ENCODE measurements around the gene GOLIM4. TPM values are rescaled to one million over a fixed set of nuclear protein-coding genes. Genes with fewer than 3 reads are reported as not detected.
A peak's percentile ranks its signal among the peaks of the same experiment; 100 is the strongest.

The GOLIM4 gene
- total RNA-seq, 1 experiment from 2014 or later: 30.0 TPM

GRCh38 chr3:168094580-168094876 lies 1.2 kb downstream of the GOLIM4 start:
- no peaks in the 10 kb centered on the region for H3K9me3 Mint-ChIP-seq
- DNase-seq (ENCODE audit: low spot score) (peak; percentile 52), ATAC-seq (peak; percentile 18)
- peak overlapping the region; percentile 88 for H3K4me3 Mint-ChIP-seq
- ChIA-PET POLR2A (no interaction called here), CTCF (interaction anchor here (1.2 to 1.4 kb wide), 3 partner anchors 8 to 72 kb away, joined by 3 to 6 read pairs (median 4); no protein-coding TSS in a partner anchor)
- TF ChIP-seq NR1H2 (CRISPR knock-in tag; IDR thresholded peaks at IDR 0.05) (no peak), ZNF263 (CRISPR knock-in tag; IDR thresholded peaks at IDR 0.05; ENCODE audit: low read depth) (no peak), ZNF138 (CRISPR knock-in tag; conservative IDR thresholded peaks at IDR 0.05) (no peak), ESRRA (CRISPR knock-in tag; IDR thresholded peaks at IDR 0.05; ENCODE audit: borderline replicate concordance) (no peak), CREM (CRISPR knock-in tag; IDR thresholded peaks at IDR 0.05) (no peak), MYBL2 (CRISPR knock-in tag; IDR thresholded peaks at IDR 0.05) (no peak), IRF1 (CRISPR knock-in tag; IDR thresholded peaks at IDR 0.05) (no peak), NR3C1 (CRISPR knock-in tag; conservative IDR thresholded peaks at IDR 0.05; ENCODE audit: low read depth) (no peak), GRHL2 (CRISPR knock-in tag; IDR thresholded peaks at IDR 0.05; ENCODE audit: insufficient replicate concordance, severe bottlenecking) (no peak), ZNF671 (CRISPR knock-in tag; IDR thresholded peaks at IDR 0.05) (no peak)
- TF ChIP-seq, protein P1, sequence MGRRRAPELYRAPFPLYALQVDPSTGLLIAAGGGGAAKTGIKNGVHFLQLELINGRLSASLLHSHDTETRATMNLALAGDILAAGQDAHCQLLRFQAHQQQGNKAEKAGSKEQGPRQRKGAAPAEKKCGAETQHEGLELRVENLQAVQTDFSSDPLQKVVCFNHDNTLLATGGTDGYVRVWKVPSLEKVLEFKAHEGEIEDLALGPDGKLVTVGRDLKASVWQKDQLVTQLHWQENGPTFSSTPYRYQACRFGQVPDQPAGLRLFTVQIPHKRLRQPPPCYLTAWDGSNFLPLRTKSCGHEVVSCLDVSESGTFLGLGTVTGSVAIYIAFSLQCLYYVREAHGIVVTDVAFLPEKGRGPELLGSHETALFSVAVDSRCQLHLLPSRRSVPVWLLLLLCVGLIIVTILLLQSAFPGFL (CRISPR knock-in tag; IDR thresholded peaks at IDR 0.05; ENCODE audit: borderline replicate concordance): no peak
- TF ChIP-seq, protein P2, sequence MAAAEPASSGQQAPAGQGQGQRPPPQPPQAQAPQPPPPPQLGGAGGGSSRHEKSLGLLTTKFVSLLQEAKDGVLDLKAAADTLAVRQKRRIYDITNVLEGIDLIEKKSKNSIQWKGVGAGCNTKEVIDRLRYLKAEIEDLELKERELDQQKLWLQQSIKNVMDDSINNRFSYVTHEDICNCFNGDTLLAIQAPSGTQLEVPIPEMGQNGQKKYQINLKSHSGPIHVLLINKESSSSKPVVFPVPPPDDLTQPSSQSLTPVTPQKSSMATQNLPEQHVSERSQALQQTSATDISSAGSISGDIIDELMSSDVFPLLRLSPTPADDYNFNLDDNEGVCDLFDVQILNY (CRISPR knock-in tag; IDR thresholded peaks at IDR 0.05): no peak
- TF ChIP-seq, protein P3, sequence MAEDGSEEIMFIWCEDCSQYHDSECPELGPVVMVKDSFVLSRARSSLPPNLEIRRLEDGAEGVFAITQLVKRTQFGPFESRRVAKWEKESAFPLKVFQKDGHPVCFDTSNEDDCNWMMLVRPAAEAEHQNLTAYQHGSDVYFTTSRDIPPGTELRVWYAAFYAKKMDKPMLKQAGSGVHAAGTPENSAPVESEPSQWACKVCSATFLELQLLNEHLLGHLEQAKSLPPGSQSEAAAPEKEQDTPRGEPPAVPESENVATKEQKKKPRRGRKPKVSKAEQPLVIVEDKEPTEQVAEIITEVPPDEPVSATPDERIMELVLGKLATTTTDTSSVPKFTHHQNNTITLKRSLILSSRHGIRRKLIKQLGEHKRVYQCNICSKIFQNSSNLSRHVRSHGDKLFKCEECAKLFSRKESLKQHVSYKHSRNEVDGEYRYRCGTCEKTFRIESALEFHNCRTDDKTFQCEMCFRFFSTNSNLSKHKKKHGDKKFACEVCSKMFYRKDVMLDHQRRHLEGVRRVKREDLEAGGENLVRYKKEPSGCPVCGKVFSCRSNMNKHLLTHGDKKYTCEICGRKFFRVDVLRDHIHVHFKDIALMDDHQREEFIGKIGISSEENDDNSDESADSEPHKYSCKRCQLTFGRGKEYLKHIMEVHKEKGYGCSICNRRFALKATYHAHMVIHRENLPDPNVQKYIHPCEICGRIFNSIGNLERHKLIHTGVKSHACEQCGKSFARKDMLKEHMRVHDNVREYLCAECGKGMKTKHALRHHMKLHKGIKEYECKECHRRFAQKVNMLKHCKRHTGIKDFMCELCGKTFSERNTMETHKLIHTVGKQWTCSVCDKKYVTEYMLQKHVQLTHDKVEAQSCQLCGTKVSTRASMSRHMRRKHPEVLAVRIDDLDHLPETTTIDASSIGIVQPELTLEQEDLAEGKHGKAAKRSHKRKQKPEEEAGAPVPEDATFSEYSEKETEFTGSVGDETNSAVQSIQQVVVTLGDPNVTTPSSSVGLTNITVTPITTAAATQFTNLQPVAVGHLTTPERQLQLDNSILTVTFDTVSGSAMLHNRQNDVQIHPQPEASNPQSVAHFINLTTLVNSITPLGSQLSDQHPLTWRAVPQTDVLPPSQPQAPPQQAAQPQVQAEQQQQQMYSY (CRISPR knock-in tag; IDR thresholded peaks at IDR 0.05): no peak
- TF ChIP-seq, protein P4, sequence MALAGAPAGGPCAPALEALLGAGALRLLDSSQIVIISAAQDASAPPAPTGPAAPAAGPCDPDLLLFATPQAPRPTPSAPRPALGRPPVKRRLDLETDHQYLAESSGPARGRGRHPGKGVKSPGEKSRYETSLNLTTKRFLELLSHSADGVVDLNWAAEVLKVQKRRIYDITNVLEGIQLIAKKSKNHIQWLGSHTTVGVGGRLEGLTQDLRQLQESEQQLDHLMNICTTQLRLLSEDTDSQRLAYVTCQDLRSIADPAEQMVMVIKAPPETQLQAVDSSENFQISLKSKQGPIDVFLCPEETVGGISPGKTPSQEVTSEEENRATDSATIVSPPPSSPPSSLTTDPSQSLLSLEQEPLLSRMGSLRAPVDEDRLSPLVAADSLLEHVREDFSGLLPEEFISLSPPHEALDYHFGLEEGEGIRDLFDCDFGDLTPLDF (CRISPR knock-in tag; IDR thresholded peaks at IDR 0.05): no peak
- TF ChIP-seq, protein P5, sequence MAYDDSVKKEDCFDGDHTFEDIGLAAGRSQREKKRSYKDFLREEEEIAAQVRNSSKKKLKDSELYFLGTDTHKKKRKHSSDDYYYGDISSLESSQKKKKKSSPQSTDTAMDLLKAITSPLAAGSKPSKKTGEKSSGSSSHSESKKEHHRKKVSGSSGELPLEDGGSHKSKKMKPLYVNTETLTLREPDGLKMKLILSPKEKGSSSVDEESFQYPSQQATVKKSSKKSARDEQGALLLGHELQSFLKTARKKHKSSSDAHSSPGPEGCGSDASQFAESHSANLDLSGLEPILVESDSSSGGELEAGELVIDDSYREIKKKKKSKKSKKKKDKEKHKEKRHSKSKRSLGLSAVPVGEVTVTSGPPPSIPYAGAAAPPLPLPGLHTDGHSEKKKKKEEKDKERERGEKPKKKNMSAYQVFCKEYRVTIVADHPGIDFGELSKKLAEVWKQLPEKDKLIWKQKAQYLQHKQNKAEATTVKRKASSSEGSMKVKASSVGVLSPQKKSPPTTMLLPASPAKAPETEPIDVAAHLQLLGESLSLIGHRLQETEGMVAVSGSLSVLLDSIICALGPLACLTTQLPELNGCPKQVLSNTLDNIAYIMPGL (CRISPR knock-in tag; IDR thresholded peaks at IDR 0.05): no peak
- TF ChIP-seq, protein P6, sequence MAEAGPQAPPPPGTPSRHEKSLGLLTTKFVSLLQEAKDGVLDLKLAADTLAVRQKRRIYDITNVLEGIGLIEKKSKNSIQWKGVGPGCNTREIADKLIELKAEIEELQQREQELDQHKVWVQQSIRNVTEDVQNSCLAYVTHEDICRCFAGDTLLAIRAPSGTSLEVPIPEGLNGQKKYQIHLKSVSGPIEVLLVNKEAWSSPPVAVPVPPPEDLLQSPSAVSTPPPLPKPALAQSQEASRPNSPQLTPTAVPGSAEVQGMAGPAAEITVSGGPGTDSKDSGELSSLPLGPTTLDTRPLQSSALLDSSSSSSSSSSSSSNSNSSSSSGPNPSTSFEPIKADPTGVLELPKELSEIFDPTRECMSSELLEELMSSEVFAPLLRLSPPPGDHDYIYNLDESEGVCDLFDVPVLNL (CRISPR knock-in tag; IDR thresholded peaks at IDR 0.05; ENCODE audit: borderline replicate concordance, low read depth): no peak
- TF ChIP-seq, protein P7, sequence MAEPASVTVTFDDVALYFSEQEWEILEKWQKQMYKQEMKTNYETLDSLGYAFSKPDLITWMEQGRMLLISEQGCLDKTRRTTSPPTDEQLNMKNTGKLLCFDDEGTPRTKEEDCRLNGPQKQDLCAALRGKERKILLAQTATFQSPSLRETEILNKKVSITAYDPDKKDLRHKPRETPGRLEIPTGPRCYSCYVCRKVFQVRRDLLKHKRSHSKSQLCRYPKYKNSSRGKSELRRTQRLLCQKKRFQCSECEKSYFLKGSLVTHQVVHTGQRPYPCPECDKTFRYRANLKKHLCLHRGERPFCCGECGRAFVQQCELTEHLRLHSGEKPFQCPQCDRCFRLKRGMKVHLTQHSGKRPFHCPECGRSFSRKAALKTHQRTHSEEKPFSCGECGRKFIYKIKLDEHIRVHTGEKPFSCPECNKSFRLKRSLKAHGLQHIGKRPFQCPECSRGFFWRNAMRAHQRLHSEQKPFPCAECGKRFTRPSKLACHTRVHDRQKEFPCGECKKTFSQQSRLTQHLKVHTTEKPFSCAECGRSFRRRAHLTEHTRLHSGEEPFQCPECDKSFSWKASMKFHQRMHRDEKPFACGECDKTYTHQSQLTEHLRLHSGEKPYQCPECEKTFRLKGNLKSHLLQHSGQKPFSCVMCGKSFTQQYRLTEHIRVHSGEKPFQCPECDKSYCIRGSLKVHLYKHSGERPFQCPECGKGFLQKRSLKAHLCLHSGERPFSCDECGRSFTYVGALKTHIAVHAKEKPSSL (CRISPR knock-in tag; conservative IDR thresholded peaks at IDR 0.05): no peak
- peak overlapping the region; percentile 33; the same call in 1 of the 2 replicates for H3K27ac Mint-ChIP-seq
- H3K27me3 Mint-ChIP-seq (ENCODE audit: low read depth): no peaks in the 10 kb centered on the region
- no peaks in the 10 kb centered on the region for H3K36me3 Mint-ChIP-seq
- H3K4me1 Mint-ChIP-seq: peaks cover 64% of the 10 kb centered on the region

All from WTC11 (cell line).